HG02840 (cell line): ENCODE data around the gene FAM53A.

ENCODE experiments used
- ATAC-seq: cut with Tn5 transposase; IDR thresholded peaks from one replicate; pipeline ENCODE4 v1.9.1; 2021; ENCODE audit warnings: mild to moderate bottlenecking, moderate library complexity, moderate number of reproducible peaks; ENCODE audit not compliant: unreplicated experiment, low FRiP score

The FAM53A gene

DNA sequence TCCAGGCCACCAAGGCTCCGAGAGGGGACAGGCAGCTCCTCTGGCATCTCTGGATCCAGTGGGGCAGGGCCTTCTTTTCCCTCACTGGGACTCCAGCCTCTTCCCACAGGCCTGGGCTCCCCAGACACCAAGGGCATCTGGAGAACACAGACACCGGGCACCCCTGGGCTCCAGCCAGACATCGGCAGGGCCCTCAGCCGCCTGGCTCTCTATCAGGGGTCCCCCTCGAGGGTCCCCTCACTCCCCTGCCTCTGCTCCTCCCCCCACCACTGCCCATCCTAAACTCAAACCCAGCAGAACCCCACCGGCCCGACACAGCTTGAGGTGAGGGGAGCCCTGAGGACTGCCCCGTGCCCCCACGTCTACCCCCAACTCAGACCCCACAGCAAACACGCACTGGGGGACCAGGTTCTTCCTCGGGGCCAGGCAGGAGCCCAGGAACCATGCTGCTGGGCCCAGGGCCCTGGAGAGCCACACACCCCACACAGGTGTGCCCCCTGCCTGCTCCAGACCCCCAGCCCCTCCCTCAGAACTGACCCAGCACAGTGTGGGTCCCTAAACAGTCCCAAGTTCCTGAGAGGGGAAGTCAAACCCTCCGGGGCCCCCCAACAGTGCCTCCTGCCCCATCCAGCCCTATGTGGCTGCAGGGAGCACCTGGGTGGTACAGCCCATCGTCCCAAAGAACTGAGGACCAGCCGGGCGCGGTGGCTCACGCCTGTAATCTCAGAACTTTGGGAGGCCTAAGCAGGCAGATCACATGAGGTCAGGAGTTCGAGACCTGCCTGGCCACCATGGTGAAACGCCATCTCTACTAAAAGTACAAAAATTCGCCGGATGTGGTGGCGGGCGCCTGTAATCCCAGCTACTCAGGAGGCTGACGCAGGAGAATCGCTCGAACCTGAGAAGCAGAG lies 86.8 kb downstream of the FAM53A start:
- no peak for ATAC-seq

DNA sequence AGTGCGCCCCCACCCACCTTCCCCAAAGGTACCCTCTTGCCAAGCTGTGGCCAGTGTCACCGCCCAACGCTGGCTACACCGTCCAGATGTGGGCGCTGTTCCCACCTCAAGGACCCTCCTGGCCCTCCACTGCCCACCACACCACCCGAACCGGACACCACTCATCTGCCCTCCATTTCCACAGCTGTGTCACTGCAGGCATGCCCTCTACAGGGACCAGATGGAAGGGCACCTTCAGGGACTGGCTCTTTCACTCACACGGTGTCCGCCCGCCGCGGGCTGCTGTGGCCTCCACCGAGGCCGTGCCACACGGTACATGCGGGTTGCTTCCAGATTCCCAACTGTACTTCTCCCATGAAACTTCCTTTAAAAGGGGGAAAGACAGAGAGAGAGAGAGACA lies 87.7 kb downstream of the FAM53A start:
- ATAC-seq, result no peak

DNA sequence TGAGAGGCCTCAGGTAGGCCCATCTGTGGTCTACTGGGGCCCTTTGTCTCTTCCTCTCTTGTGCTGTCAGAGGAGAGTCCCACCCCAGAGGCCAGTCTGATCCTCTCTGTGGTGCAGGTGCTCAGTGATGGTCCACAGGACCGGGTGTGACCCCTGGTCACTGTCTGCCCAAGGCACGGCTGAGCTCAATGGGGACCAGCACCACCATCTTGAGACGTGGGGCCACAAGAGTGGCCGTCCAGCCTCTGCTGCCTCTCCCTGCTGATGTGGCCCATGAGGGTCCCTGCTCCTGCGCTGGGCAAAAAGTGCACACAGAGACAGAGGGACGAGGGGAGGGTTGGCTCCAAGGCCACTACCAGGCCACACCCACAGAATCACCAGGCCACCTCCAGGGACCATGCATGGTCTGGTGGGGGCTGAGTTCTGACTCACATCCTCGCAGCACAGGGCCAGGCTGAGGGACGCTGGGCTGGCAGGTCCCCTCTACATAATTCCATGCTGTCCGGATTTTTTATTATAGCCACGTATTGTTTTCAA lies 88.3 kb downstream of the FAM53A start:
- ATAC-seq, result no peak

DNA sequence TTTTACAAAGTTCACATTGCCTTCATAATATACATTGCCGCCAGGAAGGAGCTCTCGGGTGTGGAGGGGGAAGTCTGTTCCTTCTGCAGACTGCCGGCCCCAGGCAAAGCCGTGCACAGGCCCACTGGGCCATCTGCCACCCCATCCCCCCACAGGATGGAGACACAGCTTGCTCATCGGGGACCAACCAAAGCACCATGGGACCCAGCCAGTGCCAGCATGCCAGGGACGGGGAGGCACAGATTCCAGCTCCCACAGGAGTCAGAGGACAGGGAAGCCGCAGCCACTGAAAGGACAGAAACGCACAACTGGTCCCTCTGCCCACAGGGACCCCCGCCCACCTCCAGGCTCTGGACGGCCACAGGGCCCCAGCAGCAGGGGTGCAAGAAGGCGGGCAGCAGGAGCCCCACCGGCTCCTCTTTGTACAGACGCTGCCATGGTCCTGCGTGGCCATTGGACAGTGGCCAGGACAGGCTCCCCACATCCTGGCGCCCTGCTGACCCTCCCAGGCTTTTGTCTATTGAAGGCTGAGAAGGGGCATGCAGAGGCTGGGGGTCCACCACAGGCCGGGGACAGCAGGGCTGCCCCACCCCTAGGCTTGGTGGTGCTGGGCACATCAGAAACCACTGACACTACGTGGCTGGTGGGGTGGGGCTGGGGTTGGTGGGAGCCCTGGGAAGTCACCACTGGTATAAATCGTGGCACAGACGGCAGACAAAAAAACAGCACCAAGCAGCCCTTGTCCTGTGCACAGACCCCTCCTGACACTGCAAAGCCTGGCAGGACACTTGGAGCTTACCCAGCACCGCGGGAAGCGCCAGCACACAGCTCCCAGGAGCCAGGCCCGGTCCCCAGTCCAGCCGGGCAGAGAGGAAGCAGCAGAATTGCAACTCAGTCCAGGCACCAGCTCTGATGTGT lies 89.0 kb downstream of the FAM53A start:
- no peak for ATAC-seq

DNA sequence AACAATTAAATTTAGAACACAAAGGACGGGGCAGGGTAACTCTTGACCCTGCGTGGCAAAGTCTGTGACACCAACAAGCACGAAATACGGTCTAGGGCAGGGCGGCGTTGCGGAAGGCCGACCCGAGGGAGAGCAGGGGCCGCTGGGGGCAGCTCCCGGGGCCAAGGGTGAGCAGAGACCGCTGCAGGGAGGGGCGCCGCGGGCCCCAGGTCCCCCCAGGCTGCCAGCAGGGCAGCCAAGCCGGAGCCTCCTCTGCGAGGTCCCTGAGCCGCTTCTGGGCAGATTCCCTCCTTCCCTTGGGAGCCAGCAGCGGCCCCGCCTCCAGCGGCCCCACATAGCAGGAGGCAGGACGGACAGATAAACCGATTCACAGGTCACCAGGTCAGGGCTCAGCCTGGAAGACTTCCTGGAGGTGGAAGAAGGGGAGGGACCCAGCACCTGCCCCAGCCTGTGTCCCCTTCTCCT lies 90.2 kb downstream of the FAM53A start:
- ATAC-seq, result no peak

DNA sequence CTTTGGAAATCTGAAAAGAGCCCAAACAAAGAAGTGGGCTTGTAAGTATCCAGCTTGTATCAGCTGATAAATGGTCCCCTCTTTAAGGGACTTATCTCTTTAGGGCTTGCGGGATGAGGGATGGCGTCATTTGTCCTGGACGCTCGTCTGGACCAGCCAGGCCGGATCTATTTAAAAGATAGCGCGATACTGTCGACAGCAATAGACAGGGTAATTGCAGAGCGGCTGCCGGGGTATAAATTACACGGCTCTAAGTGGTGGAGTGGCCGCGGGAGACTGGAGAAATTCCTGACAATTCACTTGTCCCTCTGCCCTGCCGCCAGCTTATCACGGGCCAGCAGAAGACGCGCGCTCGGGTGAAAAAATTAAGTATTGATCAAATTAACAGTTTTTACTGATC lies 90.7 kb downstream of the FAM53A start:
- no peak for ATAC-seq

DNA sequence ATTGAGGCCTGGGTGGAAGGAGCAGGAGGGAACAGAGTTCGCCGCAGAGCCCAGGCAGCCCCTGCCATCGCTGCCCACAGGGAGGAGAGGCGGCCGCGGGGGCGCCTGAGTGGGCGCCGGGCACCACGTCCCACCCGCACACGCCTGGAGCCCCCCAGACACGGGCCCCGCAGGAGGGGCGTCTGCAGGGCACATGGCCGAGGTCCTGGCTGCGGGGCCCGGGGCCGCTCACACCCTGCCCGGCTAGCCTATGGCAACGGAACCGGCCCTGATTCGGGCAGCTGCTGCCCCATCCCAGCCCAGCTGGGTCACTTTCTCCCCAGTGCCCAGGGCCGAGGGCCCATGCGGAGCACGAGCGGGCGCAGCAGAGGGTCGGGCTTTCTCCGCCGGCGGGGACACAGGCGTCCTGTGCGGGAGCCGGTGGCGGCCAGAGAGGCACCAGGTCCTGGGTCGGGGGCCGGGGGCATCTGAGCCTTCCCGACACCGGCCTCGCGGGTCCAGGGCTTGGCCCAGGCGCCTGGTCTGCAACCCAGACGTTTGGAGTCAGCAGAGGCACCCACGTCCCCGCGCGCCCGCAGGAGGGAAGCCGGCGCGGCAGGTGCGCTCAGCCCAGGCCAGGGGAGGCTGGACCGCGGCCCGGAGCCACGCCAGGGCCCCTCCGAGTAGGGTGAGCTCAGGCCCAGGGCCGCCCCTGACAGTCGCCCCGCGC lies 91.2 kb downstream of the FAM53A start:
- no peak for ATAC-seq

DNA sequence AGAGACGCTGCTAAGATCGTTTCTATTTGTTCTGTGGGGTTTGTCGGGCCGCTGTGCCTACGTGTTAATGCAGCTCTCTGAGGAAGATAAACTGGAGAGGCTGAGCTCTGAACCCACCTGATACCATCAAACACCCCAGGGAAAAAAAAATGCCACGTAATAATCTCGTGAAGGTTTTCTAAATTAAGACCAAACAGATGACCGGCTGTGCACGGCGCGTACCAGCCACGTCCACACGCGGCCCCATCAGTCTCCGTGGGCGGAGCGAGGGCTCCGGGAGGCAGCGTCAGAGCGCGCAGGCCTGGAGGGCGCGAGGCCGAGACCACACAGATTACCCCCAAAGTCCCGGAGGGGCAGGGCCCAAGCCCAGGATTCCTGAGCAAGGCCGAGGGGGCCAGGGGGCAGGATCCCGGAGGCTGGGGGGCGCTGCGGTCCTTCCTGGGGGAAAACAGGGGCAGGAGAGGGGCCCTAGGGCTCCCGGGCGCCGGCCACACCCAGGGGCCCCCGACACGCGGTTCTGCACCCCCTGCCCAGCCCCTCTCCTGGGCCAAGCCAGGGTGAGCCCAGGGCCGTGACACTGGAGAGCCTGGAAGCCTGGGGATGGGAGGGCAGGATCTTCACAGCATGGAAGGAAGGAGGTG lies 91.9 kb downstream of the FAM53A start:
- ATAC-seq, result no peak

DNA sequence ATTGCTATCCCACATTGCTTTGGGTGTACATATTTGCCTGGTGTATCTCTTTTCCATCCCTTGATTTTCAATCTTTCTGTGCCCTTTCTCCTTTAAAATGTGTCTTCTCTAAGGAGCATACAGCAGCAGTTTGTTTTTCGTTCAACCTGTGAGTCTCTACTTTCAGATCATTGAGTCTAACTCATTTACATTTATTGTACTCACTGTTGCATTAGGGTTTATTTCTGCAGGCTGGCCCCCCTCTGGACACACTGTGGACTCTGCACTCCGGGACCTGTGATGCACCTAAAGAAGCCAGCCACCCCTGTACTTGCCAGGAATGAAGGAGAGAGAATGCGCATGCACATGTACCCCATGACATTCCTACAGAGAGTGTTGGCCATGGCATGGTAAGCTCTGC lies 93.0 kb downstream of the FAM53A start:
- no peak for ATAC-seq

DNA sequence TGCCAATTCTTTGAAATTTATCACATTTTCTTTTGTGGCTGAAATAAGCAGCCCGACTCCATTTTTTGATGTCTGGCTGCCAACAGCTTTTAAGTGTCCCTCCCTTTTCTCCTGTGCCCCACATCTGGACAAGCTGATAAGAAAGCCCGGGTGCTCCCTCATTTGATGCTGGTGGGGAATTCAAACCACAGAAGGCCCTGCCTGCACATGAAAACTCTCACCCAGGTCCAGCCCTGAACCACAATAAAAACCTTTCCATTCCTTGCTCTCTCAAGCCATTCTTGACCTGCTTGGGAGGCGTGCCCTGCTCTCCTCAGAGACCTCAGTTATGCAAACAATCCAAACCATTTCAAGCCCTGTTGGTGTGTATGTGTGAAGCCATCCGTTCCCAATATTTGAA lies 93.9 kb downstream of the FAM53A start:
- ATAC-seq, result no peak
